ENCODE results near the gene OR10H3. TPM values are rescaled to one million over a fixed set of nuclear protein-coding genes. Genes with fewer than 3 reads are reported as not detected.

Gene OR10H3
- total RNA-seq, 1 donor from 2014 or later, result not detected

- no peak for DNase-seq (ENCODE audit: low spot score)
- no peak overlapping the region for H3K27ac Mint-ChIP-seq
- TF ChIP-seq EZH2 (IDR thresholded peaks at IDR 0.05) (no peak), EZH2phosphoT487 (IDR thresholded peaks at IDR 0.05) (no peak), CTCF (IDR thresholded peaks at IDR 0.05) (no peak)
- H3K4me1 Mint-ChIP-seq, result no peaks in the 10 kb centered on the region
- no peak overlapping the region for H3K4me3 ChIP-seq
- no peak overlapping the region for H2AFZ ChIP-seq (replicated peaks)
- peaks cover 30% of the 10 kb centered on the region for H3K9me3 ChIP-seq (ENCODE audit: low read depth)
- H3K4me3 Mint-ChIP-seq, result no peak overlapping the region
- no peak overlapping the region for H3K27ac ChIP-seq
- H3K9ac ChIP-seq, result no peak overlapping the region
- H3K27me3 Mint-ChIP-seq (ENCODE audit: insufficient read depth, low read depth), result peaks cover 2% of the 10 kb centered on the region
- H4K20me1 ChIP-seq (ENCODE audit: low read depth), result no peaks in the 10 kb centered on the region
- H3K36me3 ChIP-seq, result no peaks in the 10 kb centered on the region
- H3K4me1 ChIP-seq, result no peaks in the 10 kb centered on the region
- no peaks in the 10 kb centered on the region for H3K27me3 ChIP-seq
- peaks cover 13% of the 10 kb centered on the region for H3K9me3 Mint-ChIP-seq
- no peaks in the 10 kb centered on the region for H3F3A ChIP-seq (ENCODE audit: low read depth)
- no peaks in the 10 kb centered on the region for H3K36me3 Mint-ChIP-seq
- no peak overlapping the region for H3K4me2 ChIP-seq
- no peaks in the 10 kb centered on the region for H3K79me2 ChIP-seq (ENCODE audit: low read depth)
Observed at GRCh38 chr19:15740785-15741184, 3.0 kb downstream of the OR10H3 start.

- Mint-ChIP-seq H3K9me3 (peaks cover 12% of the 10 kb centered on the region), H3K36me3 (no peaks in the 10 kb centered on the region), H3K4me3 (no peak overlapping the region), H3K27ac (no peak overlapping the region), H3K4me1 (no peaks in the 10 kb centered on the region), H3K27me3 (ENCODE audit: insufficient read depth, low read depth) (no peaks in the 10 kb centered on the region)
- DNase-seq (ENCODE audit: low spot score), result no peak
- H4K20me1 ChIP-seq (ENCODE audit: low read depth), result no peaks in the 10 kb centered on the region
- no peaks in the 10 kb centered on the region for H3K27me3 ChIP-seq
- no peak overlapping the region for H3K27ac ChIP-seq
- no peak overlapping the region for H3K4me3 ChIP-seq
- H3K79me2 ChIP-seq (ENCODE audit: low read depth), result no peaks in the 10 kb centered on the region
- no peaks in the 10 kb centered on the region for H3K4me1 ChIP-seq
- H3F3A ChIP-seq (ENCODE audit: low read depth), result no peaks in the 10 kb centered on the region
- no peak overlapping the region for H2AFZ ChIP-seq (replicated peaks)
- peaks cover 29% of the 10 kb centered on the region for H3K9me3 ChIP-seq (ENCODE audit: low read depth)
- H3K4me2 ChIP-seq, result no peak overlapping the region
- no peaks in the 10 kb centered on the region for H3K36me3 ChIP-seq
- TF ChIP-seq EZH2phosphoT487 (IDR thresholded peaks at IDR 0.05) (no peak), CTCF (IDR thresholded peaks at IDR 0.05) (no peak), EZH2 (IDR thresholded peaks at IDR 0.05) (no peak)
- H3K9ac ChIP-seq, result no peak overlapping the region
Observed at GRCh38 chr19:15748239-15748638, 10.5 kb downstream of the OR10H3 start.

- Histone ChIP-seq H3K4me2 (no peak overlapping the region), H3K79me2 (ENCODE audit: low read depth) (no peaks in the 10 kb centered on the region), H3K4me1 (no peaks in the 10 kb centered on the region), H2AFZ (replicated peaks) (no peak overlapping the region), H3K27me3 (no peaks in the 10 kb centered on the region), H3K27ac (no peak overlapping the region), H3F3A (ENCODE audit: low read depth) (no peaks in the 10 kb centered on the region), H4K20me1 (ENCODE audit: low read depth) (no peaks in the 10 kb centered on the region), H3K9ac (no peak overlapping the region), H3K9me3 (ENCODE audit: low read depth) (peaks cover 59% of the 10 kb centered on the region), H3K36me3 (no peaks in the 10 kb centered on the region), H3K4me3 (no peak overlapping the region)
- DNase-seq (ENCODE audit: low spot score), result no peak
- no peaks in the 10 kb centered on the region for H3K4me1 Mint-ChIP-seq
- TF ChIP-seq EZH2phosphoT487 (IDR thresholded peaks at IDR 0.05), result no peak
- no peak overlapping the region for H3K4me3 Mint-ChIP-seq
- H3K27me3 Mint-ChIP-seq (ENCODE audit: insufficient read depth, low read depth), result no peaks in the 10 kb centered on the region
- H3K27ac Mint-ChIP-seq, result no peak overlapping the region
- no peaks in the 10 kb centered on the region for H3K36me3 Mint-ChIP-seq
- peaks cover 12% of the 10 kb centered on the region for H3K9me3 Mint-ChIP-seq
Observed at GRCh38 chr19:15758379-15758778, 20.6 kb downstream of the OR10H3 start.

GRCh38 chr19:15759962-15760565 lies 22.3 kb downstream of the OR10H3 start:
- no peak overlapping the region for H3K9ac ChIP-seq
- H3F3A ChIP-seq (ENCODE audit: low read depth), result no peaks in the 10 kb centered on the region
- Mint-ChIP-seq H3K27ac (no peak overlapping the region), H3K9me3 (peaks cover 12% of the 10 kb centered on the region), H3K27me3 (ENCODE audit: insufficient read depth, low read depth) (no peaks in the 10 kb centered on the region), H3K4me1 (no peaks in the 10 kb centered on the region), H3K36me3 (no peaks in the 10 kb centered on the region), H3K4me3 (no peak overlapping the region)
- no peak for DNase-seq (ENCODE audit: low spot score)
- H3K27me3 ChIP-seq, result no peaks in the 10 kb centered on the region
- H3K4me3 ChIP-seq, result no peak overlapping the region
- H3K9me3 ChIP-seq (ENCODE audit: low read depth), result peaks cover 55% of the 10 kb centered on the region
- no peak overlapping the region for H2AFZ ChIP-seq (replicated peaks)
- TF ChIP-seq CTCF (IDR thresholded peaks at IDR 0.05), result no peak
- no peak for TF ChIP-seq EZH2 (IDR thresholded peaks at IDR 0.05)
- TF ChIP-seq EZH2phosphoT487 (IDR thresholded peaks at IDR 0.05), result no peak
- no peaks in the 10 kb centered on the region for H4K20me1 ChIP-seq (ENCODE audit: low read depth)
- H3K36me3 ChIP-seq, result no peaks in the 10 kb centered on the region
- H3K4me1 ChIP-seq, result no peaks in the 10 kb centered on the region
- H3K27ac ChIP-seq, result no peak overlapping the region
- H3K79me2 ChIP-seq (ENCODE audit: low read depth), result no peaks in the 10 kb centered on the region
- H3K4me2 ChIP-seq, result no peak overlapping the region
